K562 (cell line): Measurements from ENCODE around the gene MAGI1. TPM values are rescaled to one million over a fixed set of nuclear protein-coding genes. Genes with fewer than 3 reads are reported as not detected.

Experiments
- ATAC-seq: fragments of 200-7000 bp; cut with Tn5 transposase; 3 replicates; pipeline ENCODE4 v1.9.1; 2020; ENCODE audit warnings: moderate library complexity
- BruUV-seq: library from RNA; stranded (reverse); fragments of 400-500 nt; replicated peaks from 2 replicates; lab custom pipeline; 2021; lab: Mats Ljungman, UMichigan
- CTCF ChIA-PET: fragments of 300-600 bp; formaldehyde crosslinking; extraction: SDS; loops from one replicate; lab custom pipeline; 2021; ENCODE audit warnings: low intra/inter-chr PET ratio; lab: Yijun Ruan, JAX
- POLR2A ChIA-PET: fragments of 300-600, 350-650 bp; sonication (Branson Sonifier 250); formaldehyde crosslinking; extraction: SDS; loops from one replicate; lab custom pipeline; 2021; ENCODE audit warnings: antibody characterized with exemption, inconsistent platforms; lab: Yijun Ruan, JAX
- DNase-seq, 4 experiments: peaks; one replicate each; pipeline versions ENCODE4 v3.0.0 to v3.0.0-alpha.2; 2011 to 2018; ENCODE audit warnings: low spot score in 3 of 4, mixed read lengths in 3 of 4; ENCODE audit errors: extremely low read depth in 1 of 4
- FAIRE-seq: peaks from 2 replicates; lab custom pipeline; 2011; peaks lifted over from hg19 to GRCh38; lab: Jason Lieb, UNC
- H2AFZ ChIP-seq: 2 replicates; pipeline ENCODE4 v1.6.0; 2011; ENCODE audit warnings: low read depth, low read length, control low read depth, inconsistent platforms
- H3K27ac ChIP-seq: fragments of 200-600 bp; 3 replicates; pipeline ENCODE4 v1.8.0; 2011; ENCODE audit warnings: low read depth, mild to moderate bottlenecking, control low read depth, inconsistent platforms, low read length, moderate library complexity, mixed read lengths; ENCODE audit errors: extremely low read depth
- H3K27me3 ChIP-seq, 2 experiments: fragments of 300-600 bp in 1 of 2; 2 replicates in 1 of 2; 3 replicates in 1 of 2; pipeline versions ENCODE4 v1.6.0 to v1.8.0; 2011; ENCODE audit warnings: inconsistent platforms in 2 of 2, low read length in 2 of 2, mild to moderate bottlenecking in 1 of 2, mixed read lengths in 1 of 2, moderate library complexity in 1 of 2; ENCODE audit not compliant: control insufficient read depth in 2 of 2, insufficient read depth in 2 of 2
- H3K36me3 ChIP-seq: fragments of 300-600 bp; 3 replicates; pipeline ENCODE4 v1.8.0; 2011; ENCODE audit warnings: mild to moderate bottlenecking, low read length, inconsistent platforms; ENCODE audit not compliant: control insufficient read depth, insufficient read depth
- H3K4me1 ChIP-seq, 2 experiments: fragments of 200-600 bp in 1 of 2; replicated peaks in 1 of 2; 2 replicates in 1 of 2; 3 replicates in 1 of 2; pipeline versions ENCODE4 v1.5.1 to v1.8.0; 2011; ENCODE audit warnings: inconsistent platforms in 2 of 2, low read length in 2 of 2, mild to moderate bottlenecking in 1 of 2, mixed read lengths in 1 of 2, moderate library complexity in 1 of 2; ENCODE audit not compliant: control insufficient read depth in 2 of 2, insufficient read depth in 2 of 2
- H3K4me2 ChIP-seq: 2 replicates; pipeline ENCODE4 v1.6.1; 2011; ENCODE audit warnings: low read length, control low read depth, inconsistent platforms, mixed read lengths; ENCODE audit not compliant: insufficient read depth
- H3K4me3 ChIP-seq: fragments of 200-600 bp; sonication (generic), shearing (Covaris generic); 2 replicates; pipeline ENCODE4 v1.5.1; 2016; ENCODE audit warnings: control low read depth, inconsistent platforms
- H3K79me2 ChIP-seq: fragments of 200-600 bp; 3 replicates; pipeline ENCODE4 v1.8.0; 2011; ENCODE audit warnings: low read length, inconsistent platforms; ENCODE audit not compliant: control insufficient read depth, insufficient read depth
- H3K9ac ChIP-seq, 2 experiments: 2 replicates each; pipeline versions ENCODE4 v1.6.0 to v1.6.1; 2011; ENCODE audit warnings: low read depth in 2 of 2, low read length in 2 of 2, control low read depth in 1 of 2, inconsistent platforms in 1 of 2, mild to moderate bottlenecking in 1 of 2, mixed read lengths in 1 of 2; ENCODE audit not compliant: insufficient read depth in 1 of 2
- H3K9me1 ChIP-seq: one replicate; pipeline ENCODE4 v1.6.0; 2011; ENCODE audit warnings: inconsistent platforms, mild to moderate bottlenecking, low read length, moderate library complexity; ENCODE audit not compliant: control insufficient read depth, insufficient read depth
- H3K9me3 ChIP-seq: replicated peaks from 2 replicates; pipeline ENCODE4 v1.5.1; 2011; ENCODE audit warnings: low read depth, low read length, inconsistent platforms; ENCODE audit not compliant: control insufficient read depth, insufficient read depth
- H4K20me1 ChIP-seq: replicated peaks from 2 replicates; pipeline ENCODE4 v1.6.1; 2011; ENCODE audit warnings: low read length, inconsistent platforms, mixed read lengths; ENCODE audit not compliant: control insufficient read depth, insufficient read depth
- ELF4 ChIP-seq: fragments of 450-650 bp; formaldehyde crosslinking; IDR thresholded peaks from 2 replicates; pipeline ENCODE4 v1.4.0; 2022; ENCODE audit warnings: missing genetic modification characterization
- HNRNPUL1 ChIP-seq: fragments of 200-400 bp; formaldehyde crosslinking; IDR thresholded peaks from 2 replicates; pipeline ENCODE4 v1.6.1; 2017; ENCODE audit warnings: low read length
- HSF4 ChIP-seq: fragments of 250-450 bp; sonication (Bioruptor Pico); IDR thresholded peaks from 2 replicates; pipeline ENCODE4 v2.1.2; 2022; ENCODE audit warnings: mild to moderate bottlenecking, moderate library complexity, borderline replicate concordance
- IFI16 ChIP-seq: fragments of 250-450 bp; sonication (Bioruptor Pico); IDR thresholded peaks from 2 replicates; pipeline ENCODE4 v2.1.2; 2022; ENCODE audit warnings: mild to moderate bottlenecking, inconsistent platforms
- ILF3 ChIP-seq: fragments of 450-650 bp; IDR thresholded peaks from 2 replicates; pipeline ENCODE4 v1.6.1; 2018; ENCODE audit warnings: antibody characterized with exemption, mild to moderate bottlenecking, moderate library complexity, borderline replicate concordance
- IRF1 ChIP-seq: sonication (generic); formaldehyde crosslinking; IDR thresholded peaks from 2 replicates; pipeline ENCODE4 v1.8.0; 2022; ENCODE audit warnings: missing genetic modification reagents, mild to moderate bottlenecking, borderline replicate concordance
- MCM5 ChIP-seq: fragments of 450-650 bp; IDR thresholded peaks from 2 replicates; pipeline ENCODE4 v1.6.1; 2016; ENCODE audit warnings: low read depth
- MXI1 ChIP-seq: IDR thresholded peaks from 2 replicates; pipeline ENCODE4 v1.6.1; 2011; ENCODE audit warnings: low read depth, mild to moderate bottlenecking, improper control_type of control experiment, low read length
- MYC ChIP-seq, 2 experiments: fragments of 250-450 bp in 1 of 2; sonication (Bioruptor Pico) in 1 of 2; IDR thresholded peaks; 2 replicates each; pipeline versions ENCODE4 v1.5.1 to v1.6.1; 2012 to 2021; ENCODE audit warnings: low read depth in 2 of 2, borderline replicate concordance in 1 of 2, improper control_type of control experiment in 1 of 2, low read length in 1 of 2, mild to moderate bottlenecking in 1 of 2, moderate library complexity in 1 of 2
- NCOA2 ChIP-seq, 2 experiments: fragments of 450-650 bp; IDR thresholded peaks; 2 replicates each; pipeline ENCODE4 v1.6.1; 2018; ENCODE audit warnings: mild to moderate bottlenecking in 2 of 2, moderate library complexity in 1 of 2; ENCODE audit not compliant: partially characterized antibody in 2 of 2
- NFRKB ChIP-seq: fragments of 450-650 bp; IDR thresholded peaks from 2 replicates; pipeline ENCODE4 v1.6.1; 2016; ENCODE audit warnings: low read depth
- PHB ChIP-seq: fragments of 250-450 bp; sonication (Bioruptor Pico); IDR thresholded peaks from 2 replicates; pipeline ENCODE4 v1.5.0; 2021
- SETDB1 ChIP-seq: IDR thresholded peaks from one replicate; pipeline ENCODE4 v1.6.1; 2012; ENCODE audit warnings: low read length, control low read depth, inconsistent platforms
- TEAD2 ChIP-seq: fragments of 450-650 bp; IDR thresholded peaks from 2 replicates; pipeline ENCODE4 v1.6.1; 2016; ENCODE audit warnings: missing genetic modification characterization, control low read depth, missing compliant biosample characterization
- XRCC3 ChIP-seq: fragments of 450-650 bp; IDR thresholded peaks from 2 replicates; pipeline ENCODE4 v1.6.1; 2017; ENCODE audit warnings: mild to moderate bottlenecking, moderate library complexity
- ZFP30 ChIP-seq: fragments of 250-450 bp; sonication (Bioruptor Pico); IDR thresholded peaks from 2 replicates; pipeline ENCODE4 v1.8.0; 2022; ENCODE audit warnings: moderate library complexity, mild to moderate bottlenecking, inconsistent platforms, borderline replicate concordance
- ZNF212 ChIP-seq: fragments of 450-650 bp; formaldehyde crosslinking; IDR thresholded peaks from 2 replicates; pipeline ENCODE4 v1.4.0; 2020; ENCODE audit warnings: mild to moderate bottlenecking
- WGBS: fragments of 100-300 bp; shearing (Covaris generic); methylation state at CpG from one replicate; pipeline ENCODE4 v1.1.6; 2016; ENCODE audit warnings: low coverage, mixed read lengths; ENCODE audit not compliant: insufficient coverage; ENCODE audit errors: missing lambda C conversion rate; 5-methylcytosine and 5-hydroxymethylcytosine counted together
- in situ Hi-C: fragments of 300-500 bp; cut with MboI; formaldehyde crosslinking; loops from 4 replicates; pipeline ENCODE4 v1.15.0; 2018; ENCODE audit warnings: inconsistent platforms, mixed read lengths
- intact Hi-C: fragments of 100-400 bp; cut with micrococcal nuclease; formaldehyde crosslinking; loops from 2 replicates; pipeline ENCODE4 v1.14.2; 2022
- polyA plus RNA-seq, 8 experiments: library from polyadenylated mRNA; depleted of rRNA in 4 of 8; stranded (reverse) in 5 of 8; unstranded in 3 of 8; fragments of >200 nt; fragmentation: Nextera tagmentation in 2 of 8; fragmentation: Illumina TruSeq in 1 of 8; extraction: Ambion mirVana in 2 of 8; extraction: Trizol in 1 of 8; gene quantifications; 2 replicates each; pipeline versions ENCODE4 v1.2.1 to v1.2.3, GENCODE V29; 2011 to 2014; ENCODE audit warnings: inconsistent platforms in 1 of 8, missing spikeins in 1 of 8
- total RNA-seq, 7 experiments: library from RNA; depleted of rRNA in 6 of 7; stranded (reverse); fragments of >200 nt in 6 of 7; fragmentation: Illumina TruSeq in 2 of 7; extraction: Trizol in 2 of 7; gene quantifications; 2 replicates each; pipeline versions ENCODE4 v1.2.1 to v1.2.3, GENCODE V29; 2011 to 2021; ENCODE audit warnings: low replicate concordance in 1 of 7

MAGI1 gene
- total and polyA plus RNA-seq, 9 of the 15 experiments (the other 6 are each of a cell fraction or from before 2014, with no cell fraction given) = 7.8 to 59.4 (median 43.2) TPM

DNA sequence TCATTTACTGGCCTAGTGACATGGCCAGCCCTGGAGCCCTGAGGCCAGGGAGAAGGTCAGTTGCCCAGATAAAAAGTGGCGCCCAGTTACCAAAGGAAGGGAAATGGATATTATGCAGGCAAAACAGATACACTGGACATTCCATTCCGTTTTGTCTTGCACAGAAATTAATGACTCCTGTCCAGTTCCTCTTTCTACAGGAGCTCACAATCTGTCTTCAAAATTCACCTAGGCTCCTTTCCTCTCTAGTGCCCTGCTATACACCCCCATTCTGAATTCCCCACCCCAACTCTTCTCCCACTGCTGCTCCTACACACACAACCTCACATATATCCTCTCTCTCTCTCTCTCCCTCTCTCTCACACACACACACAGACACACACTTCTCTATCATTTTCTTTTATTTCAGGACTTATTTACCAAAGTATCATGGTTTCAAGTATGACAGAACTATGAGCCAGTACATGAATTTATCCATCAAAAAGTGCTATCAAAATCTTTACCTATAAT lies 229.0 kb downstream of the MAGI1 start (continued):
- TF ChIP-seq ELF4 (CRISPR knock-in tag) (no peak), IRF1 (CRISPR knock-in tag) (no peak), IFI16 (CRISPR knock-in tag) (no peak), NCOA2 (IDR thresholded peaks at IDR 0.05; ENCODE audit: partially characterized antibody in 2 of 2) (no peak), TEAD2 (tag) (no peak), PHB (CRISPR knock-in tag) (no peak), MCM5 (no peak), ZFP30 (CRISPR knock-in tag) (no peak)

- H3K9ac ChIP-seq = no peak overlapping the region
- no peaks in the 10 kb centered on the region; a peak in 2 of 5 replicates for H3K27me3 ChIP-seq
- TF ChIP-seq SETDB1 (no peak), MYC (IDR thresholded peaks at IDR 0.05; ENCODE audit: low read depth, low read length) (no peak), MYC (CRISPR knock-in tag; IDR thresholded peaks at IDR 0.05; ENCODE audit: borderline replicate concordance, low read depth) (no peak), HSF4 (no peak), ILF3 (no peak), HNRNPUL1 (no peak), ZNF212 (CRISPR knock-in tag) (no peak), NFRKB (no peak), XRCC3 (no peak), MXI1 (no peak)
- TF ChIP-seq, all 486 proteins: peak for 0
- H2AFZ ChIP-seq = no peak overlapping the region
- no peak overlapping the region for H3K4me3 ChIP-seq
- H3K36me3 ChIP-seq = no peaks in the 10 kb centered on the region
- H3K79me2 ChIP-seq = no peaks in the 10 kb centered on the region
- DNase-seq (no peak), FAIRE-seq (no peak), ATAC-seq (no peak)
- POLR2A ChIA-PET = no interaction called here
- H3K4me1 ChIP-seq = no peaks in the 10 kb centered on the region
- in situ Hi-C loops = no loop called here
- 3% methylated on average over 3 of the region's 3 CpGs for WGBS
- CTCF ChIA-PET = no interaction called here
- BruUV-seq = no TSS peak
- no peak overlapping the region for H3K27ac ChIP-seq
- H3K9me1 ChIP-seq = no peaks in the 10 kb centered on the region
- H3K9me3 ChIP-seq = no peaks in the 10 kb centered on the region
- H3K4me2 ChIP-seq = no peak overlapping the region
- no peaks in the 10 kb centered on the region for H4K20me1 ChIP-seq
- intact Hi-C loops = no loop called here
Measured at GRCh38 chr3:65808824-65809223, 229.9 kb downstream of the MAGI1 start.
